ENCODE measurements around the gene DCC. TPM values are rescaled to one million over a fixed set of nuclear protein-coding genes. Genes with fewer than 3 reads are reported as not detected.

Gene DCC
- polyA plus RNA-seq, 1 donor (not counting 4 experiments of a cell fraction or from before 2014, with no cell fraction given) = not detected

DNA sequence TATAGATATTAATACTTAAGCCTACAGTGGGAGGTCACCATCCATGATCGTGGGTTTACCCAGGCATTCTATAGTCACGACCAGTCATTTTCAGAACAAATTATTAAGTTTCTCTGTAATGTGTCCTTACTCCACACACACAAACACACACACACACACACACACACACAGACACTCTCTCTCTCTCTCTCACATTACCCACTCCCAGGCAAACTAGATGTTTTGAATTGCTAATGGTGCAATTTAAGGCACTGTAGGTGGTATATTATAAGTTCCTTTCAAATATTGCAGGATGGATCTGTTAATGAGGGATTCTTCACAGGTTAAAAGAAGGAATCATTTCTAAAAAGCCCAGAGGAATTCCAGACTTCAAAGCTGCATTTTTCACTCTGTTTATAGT, 1226.6 kb downstream of the DCC start:
- no peak for TF ChIP-seq EZH2 (IDR thresholded peaks at IDR 0.05; ENCODE audit: low read length)
- TF ChIP-seq, protein P1, sequence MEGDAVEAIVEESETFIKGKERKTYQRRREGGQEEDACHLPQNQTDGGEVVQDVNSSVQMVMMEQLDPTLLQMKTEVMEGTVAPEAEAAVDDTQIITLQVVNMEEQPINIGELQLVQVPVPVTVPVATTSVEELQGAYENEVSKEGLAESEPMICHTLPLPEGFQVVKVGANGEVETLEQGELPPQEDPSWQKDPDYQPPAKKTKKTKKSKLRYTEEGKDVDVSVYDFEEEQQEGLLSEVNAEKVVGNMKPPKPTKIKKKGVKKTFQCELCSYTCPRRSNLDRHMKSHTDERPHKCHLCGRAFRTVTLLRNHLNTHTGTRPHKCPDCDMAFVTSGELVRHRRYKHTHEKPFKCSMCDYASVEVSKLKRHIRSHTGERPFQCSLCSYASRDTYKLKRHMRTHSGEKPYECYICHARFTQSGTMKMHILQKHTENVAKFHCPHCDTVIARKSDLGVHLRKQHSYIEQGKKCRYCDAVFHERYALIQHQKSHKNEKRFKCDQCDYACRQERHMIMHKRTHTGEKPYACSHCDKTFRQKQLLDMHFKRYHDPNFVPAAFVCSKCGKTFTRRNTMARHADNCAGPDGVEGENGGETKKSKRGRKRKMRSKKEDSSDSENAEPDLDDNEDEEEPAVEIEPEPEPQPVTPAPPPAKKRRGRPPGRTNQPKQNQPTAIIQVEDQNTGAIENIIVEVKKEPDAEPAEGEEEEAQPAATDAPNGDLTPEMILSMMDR (optimal IDR thresholded peaks at IDR 0.05 in 1 of 3, IDR thresholded peaks at IDR 0.05 in 1 of 3, conservative IDR thresholded peaks at IDR 0.05 in 1 of 3; ENCODE audit: extremely low read depth in 1 of 3, insufficient read depth in 2 of 3, low read length in 3 of 3) = no peak
- FAIRE-seq = no peak
- no peaks in the 10 kb centered on the region for H4K20me1 ChIP-seq (ENCODE audit: control insufficient read depth, extremely low read depth, insufficient read depth, low read length)
- no peaks in the 10 kb centered on the region for H3K36me3 ChIP-seq (ENCODE audit: control insufficient read depth in 2 of 2, extremely low read depth in 1 of 2, insufficient read depth in 2 of 2, low read length in 2 of 2)
- H3K27ac ChIP-seq (ENCODE audit: control insufficient read depth, insufficient read depth, low read length) = no peak overlapping the region
- H3K4me2 ChIP-seq (ENCODE audit: control insufficient read depth, extremely low read depth, insufficient read depth, low read depth, low read length) = no peak overlapping the region
- no peak for DNase-seq (ENCODE audit: low read depth, low spot score)
- no peak overlapping the region for H3K4me3 ChIP-seq (ENCODE audit: control insufficient read depth in 2 of 3, extremely low read depth in 1 of 3, insufficient read depth in 2 of 3, low read depth in 1 of 3, low read length in 3 of 3)
- H3K9me3 ChIP-seq (ENCODE audit: control insufficient read depth, low read depth, low read length) = no peaks in the 10 kb centered on the region
- H3K9ac ChIP-seq (ENCODE audit: control insufficient read depth, extremely low read depth, insufficient read depth, low read length) = no peak overlapping the region
- no peak overlapping the region for H2AFZ ChIP-seq (ENCODE audit: control insufficient read depth, low read length)
- no peaks in the 10 kb centered on the region for H3K9me1 ChIP-seq (ENCODE audit: control insufficient read depth, extremely low read depth, insufficient read depth, low read length)
- dilution Hi-C loops (cut with MboI; ENCODE audit: extremely low pct_ligation_motif_present, low sequenced_read_pairs) = no loop called here
- H3K79me2 ChIP-seq (ENCODE audit: control insufficient read depth, insufficient read depth, low read length) = no peaks in the 10 kb centered on the region
- no peaks in the 10 kb centered on the region for H3K27me3 ChIP-seq (ENCODE audit: control insufficient read depth, extremely low read depth, insufficient read depth, low read length)
- no peaks in the 10 kb centered on the region for H3K4me1 ChIP-seq (ENCODE audit: control insufficient read depth, extremely low read depth, insufficient read depth, low read length)

- Histone ChIP-seq H3K79me2 (ENCODE audit: control insufficient read depth, insufficient read depth, low read length) (no peaks in the 10 kb centered on the region), H4K20me1 (ENCODE audit: control insufficient read depth, extremely low read depth, insufficient read depth, low read length) (no peaks in the 10 kb centered on the region), H3K27me3 (ENCODE audit: control insufficient read depth, extremely low read depth, insufficient read depth, low read length) (no peaks in the 10 kb centered on the region), H3K4me1 (ENCODE audit: control insufficient read depth, extremely low read depth, insufficient read depth, low read length) (no peaks in the 10 kb centered on the region), H2AFZ (ENCODE audit: control insufficient read depth, low read length) (no peak overlapping the region), H3K9ac (ENCODE audit: control insufficient read depth, extremely low read depth, insufficient read depth, low read length) (no peak overlapping the region), H3K9me1 (ENCODE audit: control insufficient read depth, extremely low read depth, insufficient read depth, low read length) (no peaks in the 10 kb centered on the region), H3K9me3 (ENCODE audit: control insufficient read depth, low read depth, low read length) (no peaks in the 10 kb centered on the region), H3K36me3 (ENCODE audit: control insufficient read depth in 2 of 2, extremely low read depth in 1 of 2, insufficient read depth in 2 of 2, low read length in 2 of 2) (no peaks in the 10 kb centered on the region), H3K27ac (ENCODE audit: control insufficient read depth, insufficient read depth, low read length) (no peak overlapping the region), H3K4me3 (ENCODE audit: control insufficient read depth in 2 of 3, extremely low read depth in 1 of 3, insufficient read depth in 2 of 3, low read depth in 1 of 3, low read length in 3 of 3) (no peak overlapping the region), H3K4me2 (ENCODE audit: control insufficient read depth, extremely low read depth, insufficient read depth, low read depth, low read length) (no peak overlapping the region)
- FAIRE-seq (no peak), DNase-seq (ENCODE audit: low read depth, low spot score) (no peak)
- TF ChIP-seq, protein P1 (optimal IDR thresholded peaks at IDR 0.05 in 1 of 3, IDR thresholded peaks at IDR 0.05 in 1 of 3, conservative IDR thresholded peaks at IDR 0.05 in 1 of 3; ENCODE audit: extremely low read depth in 1 of 3, insufficient read depth in 2 of 3, low read length in 3 of 3) = peak; percentile 7 to 60 (median 40)
- TF ChIP-seq EZH2 (IDR thresholded peaks at IDR 0.05; ENCODE audit: low read length) = no peak
- dilution Hi-C loops (cut with MboI; ENCODE audit: extremely low pct_ligation_motif_present, low sequenced_read_pairs) = no loop called here
These were observed 1228.1 kb downstream of the DCC start for GRCh38 chr18:53567929-53568574.

Small RNAs within 50 kb of the gene (small RNA-seq; reads per million reads assigned to genes)
- gene AC011155.1 (ENCODE audit: insufficient read length in 3 of 3, low read depth in 3 of 3, low replicate concordance in 1 of 3) (0 reads per million in 3 experiments), gene MIR4528 (ENCODE audit: insufficient read length in 3 of 3, low read depth in 3 of 3, low replicate concordance in 1 of 3) (0 reads per million in 3 experiments)

Measured in keratinocyte (primary cell).